Activated naive CD8-positive, alpha-beta T cell treated with anti-CD3 and anti-CD28 coated beads, Interleukin-2, amount 50 U/mL, for 24 hours (primary cell): ENCODE data around the gene NCOA3.

ENCODE experiments used
- ATAC-seq: fragments of 150-1000 bp; cut with Tn5 transposase; one replicate; pipeline ENCODE4 v1.10.0; 2021
- DNase-seq: peaks from one replicate; pipeline ENCODE4 v3.0.0; 2021
- H3K27ac Mint-ChIP-seq: one replicate; pipeline ENCODE4 v1.8.0; 2021; ENCODE audit warnings: mild to moderate bottlenecking, mixed read lengths
- H3K27me3 Mint-ChIP-seq: one replicate; pipeline ENCODE4 v1.8.0; 2021; ENCODE audit warnings: mixed read lengths
- H3K36me3 Mint-ChIP-seq: one replicate; pipeline ENCODE4 v1.8.0; 2021; ENCODE audit warnings: low read depth, mixed read lengths
- H3K4me1 Mint-ChIP-seq: one replicate; pipeline ENCODE4 v1.8.0; 2021; ENCODE audit warnings: mixed read lengths
- H3K4me3 Mint-ChIP-seq: one replicate; pipeline ENCODE4 v1.8.0; 2021; ENCODE audit warnings: mild to moderate bottlenecking, moderate library complexity, mixed read lengths
- H3K9me3 Mint-ChIP-seq: one replicate; pipeline ENCODE4 v1.8.0; 2021; ENCODE audit warnings: mixed read lengths

NCOA3 gene

GRCh38 chr20:47684306-47685080, 182.8 kb downstream of the NCOA3 start:
- H3K4me3 Mint-ChIP-seq, result no peak overlapping the region

GRCh38 chr20:47686545-47686944, 184.9 kb downstream of the NCOA3 start:
- DNase-seq (no peak), ATAC-seq (no peak)
- Mint-ChIP-seq H3K27me3 (peaks cover 2% of the 10 kb centered on the region), H3K27ac (no peak overlapping the region), H3K36me3 (no peaks in the 10 kb centered on the region), H3K4me1 (no peaks in the 10 kb centered on the region), H3K9me3 (peaks cover 3% of the 10 kb centered on the region), H3K4me3 (no peak overlapping the region)

More at GRCh38 chr20:47684306-47685080, 182.8 kb downstream of the NCOA3 start:
- peaks cover 2% of the 10 kb centered on the region for H3K27me3 Mint-ChIP-seq
- H3K36me3 Mint-ChIP-seq, result no peaks in the 10 kb centered on the region
- DNase-seq (no peak), ATAC-seq (no peak)
- no peaks in the 10 kb centered on the region for H3K9me3 Mint-ChIP-seq
- no peak overlapping the region for H3K27ac Mint-ChIP-seq
- H3K4me1 Mint-ChIP-seq, result no peaks in the 10 kb centered on the region

GRCh38 chr20:47687095-47687987, 185.7 kb downstream of the NCOA3 start:
- peaks cover 3% of the 10 kb centered on the region for H3K9me3 Mint-ChIP-seq
- H3K27ac Mint-ChIP-seq, result no peak overlapping the region
- no peaks in the 10 kb centered on the region for H3K4me1 Mint-ChIP-seq
- no peaks in the 10 kb centered on the region for H3K36me3 Mint-ChIP-seq
- H3K4me3 Mint-ChIP-seq, result no peak overlapping the region
- DNase-seq (no peak), ATAC-seq (no peak)
- peaks cover 2% of the 10 kb centered on the region for H3K27me3 Mint-ChIP-seq

GRCh38 chr20:47688385-47689381, 187.0 kb downstream of the NCOA3 start:
- Mint-ChIP-seq H3K4me1 (no peaks in the 10 kb centered on the region), H3K36me3 (no peaks in the 10 kb centered on the region), H3K27ac (no peak overlapping the region), H3K27me3 (peaks cover 2% of the 10 kb centered on the region), H3K4me3 (no peak overlapping the region), H3K9me3 (peaks cover 3% of the 10 kb centered on the region)
- ATAC-seq (no peak), DNase-seq (no peak)

GRCh38 chr20:47689731-47690130, 188.0 kb downstream of the NCOA3 start:
- peaks cover 3% of the 10 kb centered on the region for H3K9me3 Mint-ChIP-seq
- no peak for DNase-seq
- H3K36me3 Mint-ChIP-seq, result no peaks in the 10 kb centered on the region
- no peak overlapping the region for H3K27ac Mint-ChIP-seq
- peaks cover 2% of the 10 kb centered on the region for H3K27me3 Mint-ChIP-seq
- H3K4me3 Mint-ChIP-seq, result no peak overlapping the region
- no peak for ATAC-seq
- H3K4me1 Mint-ChIP-seq, result no peaks in the 10 kb centered on the region

- Mint-ChIP-seq H3K4me3 (no peak overlapping the region), H3K27me3 (peaks cover 2% of the 10 kb centered on the region), H3K27ac (no peak overlapping the region), H3K9me3 (peaks cover 3% of the 10 kb centered on the region), H3K4me1 (peaks cover 2% of the 10 kb centered on the region), H3K36me3 (no peaks in the 10 kb centered on the region)
- DNase-seq (no peak), ATAC-seq (no peak)
These were observed 189.9 kb downstream of the NCOA3 start for GRCh38 chr20:47691625-47692024.

GRCh38 chr20:47694021-47694818, 192.5 kb downstream of the NCOA3 start:
- no peak for ATAC-seq
- peaks cover 3% of the 10 kb centered on the region for H3K9me3 Mint-ChIP-seq
- H3K27me3 Mint-ChIP-seq, result no peaks in the 10 kb centered on the region
- no peaks in the 10 kb centered on the region for H3K36me3 Mint-ChIP-seq
- H3K4me3 Mint-ChIP-seq, result no peak overlapping the region
- H3K27ac Mint-ChIP-seq, result no peak overlapping the region
- no peak for DNase-seq
- H3K4me1 Mint-ChIP-seq, result peaks cover 2% of the 10 kb centered on the region

GRCh38 chr20:47696856-47697255, 195.2 kb downstream of the NCOA3 start:
- no peaks in the 10 kb centered on the region for H3K36me3 Mint-ChIP-seq
- no peaks in the 10 kb centered on the region for H3K9me3 Mint-ChIP-seq
- no peak overlapping the region for H3K27ac Mint-ChIP-seq
- H3K4me3 Mint-ChIP-seq, result no peak overlapping the region
- no peaks in the 10 kb centered on the region for H3K27me3 Mint-ChIP-seq
- ATAC-seq (no peak), DNase-seq (no peak)
- H3K4me1 Mint-ChIP-seq, result peaks cover 2% of the 10 kb centered on the region

- Mint-ChIP-seq H3K36me3 (no peaks in the 10 kb centered on the region), H3K27ac (no peak overlapping the region), H3K4me3 (no peak overlapping the region), H3K27me3 (no peaks in the 10 kb centered on the region), H3K4me1 (peaks cover 2% of the 10 kb centered on the region), H3K9me3 (no peaks in the 10 kb centered on the region)
- ATAC-seq (no peak), DNase-seq (no peak)
These were observed 196.5 kb downstream of the NCOA3 start for GRCh38 chr20:47698142-47698541.

GRCh38 chr20:47699818-47700217, 198.1 kb downstream of the NCOA3 start:
- Mint-ChIP-seq H3K27ac (no peak overlapping the region), H3K36me3 (no peaks in the 10 kb centered on the region), H3K27me3 (no peaks in the 10 kb centered on the region), H3K4me1 (peaks cover 2% of the 10 kb centered on the region), H3K4me3 (no peak overlapping the region), H3K9me3 (no peaks in the 10 kb centered on the region)
- DNase-seq (no peak), ATAC-seq (no peak)

GRCh38 chr20:47700327-47700726, 198.6 kb downstream of the NCOA3 start:
- H3K36me3 Mint-ChIP-seq, result no peaks in the 10 kb centered on the region
- H3K9me3 Mint-ChIP-seq, result no peaks in the 10 kb centered on the region
- no peak for ATAC-seq
- DNase-seq, result no peak
- H3K27ac Mint-ChIP-seq, result no peak overlapping the region
- peaks cover under 1% of the 10 kb centered on the region for H3K4me1 Mint-ChIP-seq
- no peaks in the 10 kb centered on the region for H3K27me3 Mint-ChIP-seq
- H3K4me3 Mint-ChIP-seq, result no peak overlapping the region

GRCh38 chr20:47701612-47702011, 199.9 kb downstream of the NCOA3 start:
- no peak for ATAC-seq
- DNase-seq, result no peak
- no peak overlapping the region for H3K27ac Mint-ChIP-seq
- no peaks in the 10 kb centered on the region for H3K36me3 Mint-ChIP-seq
- H3K4me1 Mint-ChIP-seq, result no peaks in the 10 kb centered on the region
- H3K27me3 Mint-ChIP-seq, result no peaks in the 10 kb centered on the region
- no peak overlapping the region for H3K4me3 Mint-ChIP-seq
- no peaks in the 10 kb centered on the region for H3K9me3 Mint-ChIP-seq

- Mint-ChIP-seq H3K4me3 (no peak overlapping the region), H3K9me3 (no peaks in the 10 kb centered on the region), H3K36me3 (no peaks in the 10 kb centered on the region), H3K27ac (no peak overlapping the region), H3K27me3 (peaks cover 2% of the 10 kb centered on the region), H3K4me1 (no peaks in the 10 kb centered on the region)
- DNase-seq, result no peak
- no peak for ATAC-seq
These were observed 202.1 kb downstream of the NCOA3 start for GRCh38 chr20:47703748-47704147.
